HG02623 (cell line): ENCODE measurements around the gene FAM156B.
"Not testable (repeated sequence)": the region's sequence is repeated elsewhere in the genome, so short reads cannot be mapped to it uniquely, and the experiment has no call there.

ENCODE experiments used
- ATAC-seq: cut with Tn5 transposase; IDR thresholded peaks from one replicate; pipeline ENCODE4 v1.9.1; 2021; ENCODE audit warnings: moderate library complexity; ENCODE audit not compliant: unreplicated experiment

FAM156B gene

GRCh38 chrX:52923781-52924241 is 26.7 kb downstream of the FAM156B start:
- ATAC-seq = peak; percentile 44

DNA sequence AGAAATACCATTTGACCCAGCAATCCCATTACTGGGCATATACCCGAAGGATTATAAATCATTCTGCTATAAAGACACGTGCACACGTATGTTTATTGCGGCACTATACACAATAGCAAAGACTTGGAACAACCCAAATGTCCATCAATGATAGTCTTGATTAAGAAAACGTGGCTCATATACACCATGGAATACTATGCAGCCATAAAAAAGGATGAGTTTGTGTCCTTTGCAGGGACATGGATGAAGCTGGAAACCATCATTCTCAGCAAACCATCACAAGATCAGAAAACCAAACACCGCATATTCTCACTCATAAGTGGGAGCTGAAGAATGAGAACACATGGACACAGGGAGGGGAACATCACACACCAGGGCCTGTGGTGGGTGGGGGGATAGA is 33.1 kb downstream of the FAM156B start:
- not testable (repeated sequence) for ATAC-seq

- ATAC-seq = no peak
Observed at GRCh38 chrX:52933213-52933612, 36.1 kb downstream of the FAM156B start.

GRCh38 chrX:52933976-52934703 is 37.0 kb downstream of the FAM156B start:
- ATAC-seq = no peak

DNA sequence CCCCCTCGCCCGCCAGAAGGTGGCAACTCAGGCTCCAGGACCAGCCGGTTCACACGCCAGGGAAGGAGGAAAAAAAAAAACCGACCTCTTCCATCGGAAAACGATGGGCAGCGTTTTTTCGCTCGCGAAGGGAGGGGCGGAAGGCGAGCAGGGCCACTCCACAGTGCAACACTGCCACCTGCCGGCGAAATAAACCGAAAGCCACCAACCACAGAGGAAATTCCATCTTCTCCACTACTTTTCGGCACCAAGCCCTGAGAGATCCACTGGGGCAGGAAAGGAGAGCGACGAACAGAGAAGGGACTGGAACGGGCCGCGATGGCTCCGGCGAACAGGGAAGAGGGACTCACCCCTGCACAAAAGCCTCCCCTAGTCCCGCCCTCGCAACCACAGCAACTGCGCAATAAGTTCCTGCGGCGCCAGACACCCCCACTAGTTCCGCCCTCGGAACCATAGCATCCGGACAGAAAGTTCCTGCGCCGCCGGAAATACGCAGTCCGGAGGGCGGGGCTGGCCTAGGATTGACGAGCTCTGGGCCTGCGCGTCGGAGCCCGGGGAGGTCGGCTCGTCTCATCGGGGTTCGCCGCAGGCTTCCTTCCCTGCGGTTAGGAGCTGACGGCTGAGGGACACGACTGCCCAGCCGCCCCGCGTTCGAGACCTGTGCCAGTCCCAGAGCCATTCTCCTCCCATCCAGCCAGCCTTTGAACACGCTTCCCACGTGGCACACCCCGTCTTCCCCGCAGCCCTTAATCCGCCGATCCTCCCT is 37.8 kb downstream of the FAM156B start:
- ATAC-seq = peak; percentile 90

GRCh38 chrX:52935470-52935784 is 38.3 kb downstream of the FAM156B start:
- not testable (repeated sequence) for ATAC-seq

DNA sequence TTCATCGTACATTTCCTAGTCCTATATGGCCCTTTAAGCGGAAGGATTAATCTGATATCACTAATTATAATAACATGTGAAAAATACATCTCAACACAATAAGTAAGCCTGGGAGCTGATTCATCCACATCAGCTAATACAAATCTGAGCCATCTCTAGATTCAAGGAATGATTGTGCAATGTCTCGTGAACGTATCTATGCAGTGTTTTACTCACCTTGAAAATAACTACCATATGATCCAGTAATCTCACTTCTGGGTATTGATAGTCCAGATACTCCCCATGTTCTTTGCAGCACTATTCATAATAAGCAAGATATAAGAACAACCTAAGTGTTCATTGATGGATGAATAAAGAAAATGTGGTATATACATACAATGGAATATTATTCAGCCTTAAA is 43.6 kb downstream of the FAM156B start:
- not testable (repeated sequence) for ATAC-seq

GRCh38 chrX:52941728-52942127 is 44.6 kb downstream of the FAM156B start:
- ATAC-seq = not testable (repeated sequence)

DNA sequence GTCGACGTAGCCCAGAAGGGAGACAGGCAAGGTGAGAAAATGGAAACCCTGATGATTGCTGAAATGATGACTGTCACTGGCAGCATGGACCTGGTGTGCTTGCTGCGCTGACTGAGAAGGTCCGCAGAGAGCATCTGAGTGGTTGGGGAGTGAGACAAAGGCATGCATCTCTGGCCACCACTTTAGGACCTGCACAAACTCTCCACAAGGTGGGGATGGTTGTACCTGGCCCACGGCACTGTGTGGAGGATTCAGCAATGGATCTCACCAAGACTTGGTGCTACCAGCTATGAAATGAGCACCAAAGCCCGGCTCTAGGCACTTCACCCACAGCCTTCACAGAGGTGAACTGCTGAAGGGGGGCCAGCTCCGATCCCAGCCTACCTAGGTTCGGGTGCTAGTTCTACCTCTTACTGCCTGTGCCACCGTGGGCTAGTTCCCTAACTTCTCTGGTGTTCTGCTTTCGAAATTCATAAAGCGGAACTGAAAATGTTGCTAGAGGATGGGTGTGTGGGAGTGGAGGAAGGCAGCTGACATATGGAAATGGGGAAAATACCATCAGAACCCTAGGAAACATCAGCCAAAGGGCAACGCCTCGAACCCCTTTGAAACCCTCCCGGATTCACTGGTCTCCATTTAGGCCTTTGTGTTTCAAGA is 48.8 kb downstream of the FAM156B start:
- ATAC-seq = not testable (repeated sequence)

DNA sequence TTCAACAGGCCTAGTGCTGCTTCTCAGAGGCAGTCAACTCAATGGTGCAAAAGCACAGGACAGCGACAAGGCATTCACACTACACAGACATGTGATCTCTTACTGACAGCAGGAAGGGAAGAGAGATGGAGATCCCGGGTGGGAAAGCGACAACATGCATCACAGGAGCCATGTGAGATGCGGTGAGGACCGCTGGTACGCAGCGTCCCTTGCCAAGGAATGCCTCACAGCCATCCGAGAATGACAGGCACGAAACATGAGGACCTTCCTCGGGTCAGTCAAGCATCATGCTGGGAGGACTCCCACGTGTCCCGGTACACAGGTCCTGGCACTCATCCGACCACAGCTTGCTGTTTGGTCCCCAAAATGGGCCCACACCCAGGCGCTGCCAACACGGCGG is 50.4 kb downstream of the FAM156B start:
- ATAC-seq = not testable (repeated sequence)

- ATAC-seq = not testable (repeated sequence)
Observed at GRCh38 chrX:52948265-52948664, 51.1 kb downstream of the FAM156B start.

- not testable (repeated sequence) for ATAC-seq
Observed at GRCh38 chrX:52949325-52949724, 52.2 kb downstream of the FAM156B start.

DNA sequence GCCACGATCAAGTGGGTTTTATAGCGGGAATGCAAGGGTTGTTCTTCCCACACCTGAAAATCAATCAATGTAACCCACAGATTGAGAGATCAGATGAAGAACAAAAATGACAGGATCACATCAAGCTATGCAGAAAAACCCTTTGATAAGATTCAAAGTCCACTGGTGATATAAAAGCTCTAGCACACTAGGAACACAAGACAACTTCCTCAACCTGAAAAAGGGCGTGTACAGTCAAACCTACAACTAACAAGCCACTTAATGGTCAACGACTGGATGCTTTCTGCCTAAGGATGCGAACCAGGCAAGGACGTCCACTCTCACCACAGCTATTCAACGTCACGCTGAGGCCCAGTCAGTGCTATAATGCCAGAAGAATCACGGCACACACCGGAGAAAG is 52.8 kb downstream of the FAM156B start:
- ATAC-seq = not testable (repeated sequence)
